ENCODE results near the gene TEX51.

- TF ChIP-seq RAD21 (IDR thresholded peaks at IDR 0.05; ENCODE audit: low read length) (no peak), POLR2AphosphoS5 (IDR thresholded peaks at IDR 0.05; ENCODE audit: low read depth, low read length) (no peak)
- TF ChIP-seq, protein P1, sequence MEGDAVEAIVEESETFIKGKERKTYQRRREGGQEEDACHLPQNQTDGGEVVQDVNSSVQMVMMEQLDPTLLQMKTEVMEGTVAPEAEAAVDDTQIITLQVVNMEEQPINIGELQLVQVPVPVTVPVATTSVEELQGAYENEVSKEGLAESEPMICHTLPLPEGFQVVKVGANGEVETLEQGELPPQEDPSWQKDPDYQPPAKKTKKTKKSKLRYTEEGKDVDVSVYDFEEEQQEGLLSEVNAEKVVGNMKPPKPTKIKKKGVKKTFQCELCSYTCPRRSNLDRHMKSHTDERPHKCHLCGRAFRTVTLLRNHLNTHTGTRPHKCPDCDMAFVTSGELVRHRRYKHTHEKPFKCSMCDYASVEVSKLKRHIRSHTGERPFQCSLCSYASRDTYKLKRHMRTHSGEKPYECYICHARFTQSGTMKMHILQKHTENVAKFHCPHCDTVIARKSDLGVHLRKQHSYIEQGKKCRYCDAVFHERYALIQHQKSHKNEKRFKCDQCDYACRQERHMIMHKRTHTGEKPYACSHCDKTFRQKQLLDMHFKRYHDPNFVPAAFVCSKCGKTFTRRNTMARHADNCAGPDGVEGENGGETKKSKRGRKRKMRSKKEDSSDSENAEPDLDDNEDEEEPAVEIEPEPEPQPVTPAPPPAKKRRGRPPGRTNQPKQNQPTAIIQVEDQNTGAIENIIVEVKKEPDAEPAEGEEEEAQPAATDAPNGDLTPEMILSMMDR (IDR thresholded peaks at IDR 0.05), result no peak
These were observed 5.1 kb upstream of the TEX51 start for GRCh38 chr2:126893606-126894005.

Data from SK-N-SH (cell line).